H1 (cell line): Measurements from ENCODE around the gene EPHA8. TPM values are rescaled to one million over a fixed set of nuclear protein-coding genes. Genes with fewer than 3 reads are reported as not detected.

Experiments
- CTCF ChIA-PET: fragments of 300-600 bp; sonication (Branson Sonifier 250); formaldehyde crosslinking; loops from one replicate; lab custom pipeline; 2021; ENCODE audit not compliant: partially characterized antibody; lab: Charles Lee
- POLR2A ChIA-PET: fragments of 300-600 bp; sonication (Branson Sonifier 250); formaldehyde crosslinking; loops from one replicate; lab custom pipeline; 2021; ENCODE audit warnings: inconsistent platforms; ENCODE audit not compliant: partially characterized antibody; lab: Charles Lee
- DNase-seq, 2 experiments: peaks; one replicate each; pipeline versions ENCODE4 v3.0.0 to v3.0.0-alpha.2; 2010 to 2022; ENCODE audit warnings: low spot score in 2 of 2, low read depth in 1 of 2, mixed read lengths in 1 of 2
- FAIRE-seq: peaks from 2 replicates; lab custom pipeline; 2011; peaks lifted over from hg19 to GRCh38; lab: Jason Lieb, UNC
- H2AFZ ChIP-seq: 2 replicates; pipeline ENCODE4 v1.8.1; 2012; ENCODE audit warnings: low read length, inconsistent platforms
- H2AK5ac ChIP-seq: 2 replicates; pipeline ENCODE4 v1.6.1; 2013; ENCODE audit warnings: low read depth, low read length
- H2BK120ac ChIP-seq: replicated peaks from 2 replicates; pipeline ENCODE3; 2013; ENCODE audit warnings: low read depth, low read length, inconsistent platforms
- H2BK12ac ChIP-seq: 2 replicates; pipeline ENCODE4 v1.6.1; 2013; ENCODE audit warnings: low read depth, low read length
- H2BK15ac ChIP-seq: 2 replicates; pipeline ENCODE4 v1.6.1; 2013; ENCODE audit warnings: low read length
- H2BK20ac ChIP-seq: 2 replicates; pipeline ENCODE4 v1.6.1; 2013; ENCODE audit warnings: low read length
- H2BK5ac ChIP-seq: 2 replicates; pipeline ENCODE4 v1.6.1; 2013; ENCODE audit warnings: low read depth, low read length
- H3K14ac ChIP-seq: 2 replicates; pipeline ENCODE4 v1.6.1; 2013; ENCODE audit warnings: inconsistent platforms; ENCODE audit not compliant: insufficient read length
- H3K18ac ChIP-seq: 2 replicates; pipeline ENCODE4 v1.6.1; 2013; ENCODE audit warnings: low read length; ENCODE audit errors: extremely low read depth
- H3K23ac ChIP-seq: 2 replicates; pipeline ENCODE4 v1.6.1; 2013; ENCODE audit warnings: inconsistent platforms; ENCODE audit not compliant: insufficient read length
- H3K23me2 ChIP-seq: 2 replicates; pipeline ENCODE4 v1.6.1; 2013; ENCODE audit warnings: low read depth, low read length
- H3K27ac ChIP-seq: 2 replicates; pipeline ENCODE4 v1.6.1; 2011; ENCODE audit warnings: low read depth, low read length, inconsistent platforms
- H3K27me3 ChIP-seq, 4 experiments: replicated peaks in 1 of 4; 1 replicate in 1 of 4; 2 replicates in 3 of 4; pipeline versions ENCODE4 v1.6.1 to v1.8.1; 2011 to 2013; ENCODE audit warnings: low read length in 3 of 4, mild to moderate bottlenecking in 3 of 4, inconsistent platforms in 2 of 4, mixed read lengths in 2 of 4, moderate library complexity in 1 of 4; ENCODE audit not compliant: control insufficient read depth in 3 of 4, insufficient read depth in 3 of 4; ENCODE audit errors: extremely low read depth in 1 of 4
- H3K36me3 ChIP-seq, 4 experiments: 2 replicates each; pipeline versions ENCODE4 v1.6.1 to v1.8.1; 2011 to 2013; ENCODE audit warnings: mild to moderate bottlenecking in 4 of 4, low read length in 3 of 4, moderate library complexity in 2 of 4, control low read depth in 1 of 4, inconsistent platforms in 1 of 4; ENCODE audit not compliant: insufficient read depth in 4 of 4, control insufficient read depth in 2 of 4
- H3K4ac ChIP-seq: replicated peaks from 2 replicates; pipeline ENCODE3; 2013; ENCODE audit warnings: low read length, low read depth, mixed read lengths, inconsistent platforms; ENCODE audit not compliant: insufficient read length
- H3K4me1 ChIP-seq, 4 experiments: replicated peaks in 1 of 4; 1 replicate in 1 of 4; 2 replicates in 3 of 4; pipeline versions ENCODE4 v1.6.1 to v1.8.1; 2011 to 2013; ENCODE audit warnings: low read length in 3 of 4, inconsistent platforms in 2 of 4, mixed read lengths in 1 of 4; ENCODE audit not compliant: insufficient read depth in 4 of 4, control insufficient read depth in 3 of 4
- H3K4me2 ChIP-seq, 2 experiments: 2 replicates each; pipeline versions ENCODE4 v1.6.1 to v1.8.1; 2011 to 2013; ENCODE audit warnings: low read depth in 2 of 2, low read length in 2 of 2, control low read depth in 1 of 2, inconsistent platforms in 1 of 2, mild to moderate bottlenecking in 1 of 2; ENCODE audit not compliant: insufficient read depth in 1 of 2
- H3K4me3 ChIP-seq, 4 experiments: fragments of 200-600, 300-600 bp in 1 of 4; sonication (generic), shearing (Covaris generic), sonication (Bioruptor Twin) in 1 of 4; 2 replicates each; pipeline versions ENCODE4 v1.5.1 to v1.8.1; 2011 to 2016; ENCODE audit warnings: low read length in 4 of 4, low read depth in 3 of 4, control low read depth in 2 of 4, inconsistent platforms in 2 of 4, mild to moderate bottlenecking in 2 of 4, mixed read lengths in 1 of 4, moderate library complexity in 1 of 4; ENCODE audit not compliant: insufficient read depth in 2 of 4; ENCODE audit errors: extremely low read depth in 1 of 4
- H3K56ac ChIP-seq: replicated peaks from 2 replicates; pipeline ENCODE3; 2013; ENCODE audit warnings: low read depth, mild to moderate bottlenecking, mixed read lengths, low read length, inconsistent platforms; ENCODE audit not compliant: insufficient read length
- H3K79me1 ChIP-seq: 2 replicates; pipeline ENCODE4 v1.6.1; 2013; ENCODE audit warnings: low read depth, low read length, control low read depth
- H3K79me2 ChIP-seq, 2 experiments: 2 replicates each; pipeline versions ENCODE4 v1.6.1 to v1.8.1; 2012 to 2013; ENCODE audit warnings: low read length in 2 of 2, mild to moderate bottlenecking in 2 of 2, inconsistent platforms in 1 of 2; ENCODE audit not compliant: insufficient read depth in 2 of 2, control insufficient read depth in 1 of 2
- H3K9ac ChIP-seq, 4 experiments: replicated peaks in 1 of 4; 1 replicate in 1 of 4; 2 replicates in 3 of 4; pipeline versions ENCODE4 v1.6.1 to v1.8.1; 2011 to 2013; ENCODE audit warnings: low read depth in 3 of 4, low read length in 3 of 4, control low read depth in 2 of 4, mild to moderate bottlenecking in 2 of 4, moderate library complexity in 2 of 4, inconsistent platforms in 1 of 4; ENCODE audit errors: extremely low read depth in 1 of 4
- H3K9me3 ChIP-seq, 2 experiments: 2 replicates each; pipeline versions ENCODE4 v1.6.1 to v1.8.1; 2012 to 2013; ENCODE audit warnings: mild to moderate bottlenecking in 2 of 2, moderate library complexity in 2 of 2, control low read depth in 1 of 2, inconsistent platforms in 1 of 2, low read depth in 1 of 2, low read length in 1 of 2, mixed read lengths in 1 of 2; ENCODE audit not compliant: insufficient read depth in 2 of 2
- H4K20me1 ChIP-seq, 2 experiments: replicated peaks in 1 of 2; 2 replicates each; pipeline versions ENCODE3 to v1.8.1; 2011 to 2013; ENCODE audit warnings: inconsistent platforms in 2 of 2, low read length in 2 of 2, mild to moderate bottlenecking in 1 of 2; ENCODE audit not compliant: insufficient read depth in 2 of 2, control insufficient read depth in 1 of 2
- H4K5ac ChIP-seq: 2 replicates; pipeline ENCODE4 v1.6.1; 2013; ENCODE audit warnings: low read length, low read depth, mixed read lengths, inconsistent platforms; ENCODE audit not compliant: insufficient read length
- H4K8ac ChIP-seq: 2 replicates; pipeline ENCODE4 v1.8.0; 2013; ENCODE audit warnings: mild to moderate bottlenecking, moderate library complexity, low read length, inconsistent platforms; ENCODE audit not compliant: insufficient read depth; ENCODE audit errors: extremely low read depth
- H4K91ac ChIP-seq: replicated peaks from 2 replicates; pipeline ENCODE3; 2013; ENCODE audit warnings: low read length, mixed read lengths, inconsistent platforms; ENCODE audit not compliant: insufficient read length
- BACH1 ChIP-seq: IDR thresholded peaks from 2 replicates; pipeline ENCODE4 v1.6.1; 2012; ENCODE audit warnings: low read length, improper control_type of control experiment
- CHD2 ChIP-seq: IDR thresholded peaks from 2 replicates; pipeline ENCODE4 v1.6.1; 2012; ENCODE audit warnings: low read length, improper control_type of control experiment
- GTF2F1 ChIP-seq: IDR thresholded peaks from 2 replicates; pipeline ENCODE4 v1.6.1; 2012; ENCODE audit warnings: low read depth, low read length, improper control_type of control experiment, borderline replicate concordance
- RNF2 ChIP-seq: fragments of 200-900, 300-1000 bp; sonication (generic); IDR thresholded peaks from 2 replicates; pipeline ENCODE4 v1.7.1; 2016; ENCODE audit warnings: borderline replicate concordance, low read depth, mild to moderate bottlenecking, antibody characterized with exemption, low read length; ENCODE audit not compliant: poor library complexity, severe bottlenecking; ENCODE audit errors: missing control alignments
- SAP30 ChIP-seq: fragments of 300-600 bp; sonication (generic); IDR thresholded peaks from 2 replicates; pipeline ENCODE4 v1.7.1; 2012; ENCODE audit warnings: low read length, moderate library complexity, mild to moderate bottlenecking, inconsistent platforms; ENCODE audit not compliant: insufficient read depth, insufficient replicate concordance
- SP1 ChIP-seq: IDR thresholded peaks from 2 replicates; pipeline ENCODE4 v1.6.1; 2011; ENCODE audit warnings: low read depth, low read length
- SP4 ChIP-seq: IDR thresholded peaks from 2 replicates; pipeline ENCODE4 v1.6.1; 2012; ENCODE audit warnings: low read length, inconsistent platforms
- SUZ12 ChIP-seq: fragments of 200-600 bp; sonication (generic); IDR thresholded peaks from 2 replicates; pipeline ENCODE4 v1.6.1; 2012; ENCODE audit warnings: mild to moderate bottlenecking, inconsistent platforms, low read length, moderate library complexity, mixed read lengths
- WGBS, 2 experiments: shearing (Covaris generic) in 1 of 2; methylation state at CpG; one replicate each; pipeline versions ENCODE4 v1.1.6 to v1.1.7; 2013 to 2015; ENCODE audit warnings: low lambda C conversion rate in 2 of 2, mixed read lengths in 2 of 2, inconsistent platforms in 1 of 2, low coverage in 1 of 2, missing lambda C conversion rate in 1 of 2; ENCODE audit not compliant: insufficient replicate concordance in 2 of 2, insufficient coverage in 1 of 2, insufficient read length in 1 of 2; ENCODE audit errors: extremely low coverage in 1 of 2, missing lambda C conversion rate in 1 of 2; 5-methylcytosine and 5-hydroxymethylcytosine counted together
- polyA plus RNA-seq, 7 experiments: library from polyadenylated mRNA; depleted of rRNA in 3 of 7; stranded (reverse) in 5 of 7; unstranded in 2 of 7; fragments of >200 nt in 5 of 7; fragments of 200-250 nt in 2 of 7; gene quantifications; 1 replicate in 5 of 7; 2 replicates in 1 of 7; 4 replicates in 1 of 7; pipeline versions ENCODE4 v1.2.1 to v1.2.3, GENCODE V29; 2011 to 2013; ENCODE audit warnings: missing spikeins in 2 of 7, mixed read lengths in 2 of 7
- total RNA-seq: library from RNA; stranded (reverse); fragmentation: NEBNext Ultra II Directional; extraction: Animal tissue kit (Norgen Biotek cat#: 25700); gene quantifications from 2 replicates; pipeline ENCODE4 v1.2.1, GENCODE V29; 2021
- TF ChIP-seq, protein P1 (sequence below): IDR thresholded peaks from 2 replicates; pipeline ENCODE4 v1.6.1; 2012; ENCODE audit warnings: inconsistent platforms
- TF ChIP-seq, protein P2 (sequence below): IDR thresholded peaks from 2 replicates; pipeline ENCODE4 v1.6.1; 2012; ENCODE audit warnings: low read length, inconsistent platforms

The EPHA8 gene
- total and polyA plus RNA-seq, 2 of the 8 experiments (the other 6 are each of a cell fraction or from before 2014, with no cell fraction given), result 4.0 to 8.4 TPM

DNA sequence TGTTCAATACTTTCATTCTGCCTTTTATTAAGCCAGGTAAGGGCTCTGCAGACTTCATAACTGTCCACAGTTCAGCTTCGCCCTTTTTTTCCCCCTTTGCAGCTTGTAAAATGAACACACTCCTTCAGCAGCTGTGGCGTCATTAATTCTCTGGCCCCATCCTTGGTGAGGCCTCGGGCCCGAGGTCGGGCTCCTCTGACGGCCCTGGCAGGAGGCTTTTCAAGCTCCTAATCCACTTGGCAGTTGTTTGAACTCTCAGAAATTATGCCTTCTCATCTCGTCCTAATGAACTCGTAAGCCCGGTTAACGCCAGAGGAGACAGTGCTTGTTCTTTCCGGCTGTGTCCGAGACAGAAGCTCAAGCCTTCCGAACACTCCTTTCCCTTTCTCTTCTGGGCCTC, 18.1 kb upstream of the EPHA8 start:
- no peak for FAIRE-seq
- peaks cover 0 to 2% (median 0%) of the 10 kb centered on the region in 4 experiments; a peak in 1 of 7 replicates for H3K4me1 ChIP-seq
- CTCF ChIA-PET, result interaction anchor here (0.9 to 1.8 kb wide), 4 partner anchors 12 to 97 kb away, joined by 3 to 7 read pairs (median 3); no protein-coding TSS in a partner anchor

More for the DNA sequence above, 18.1 kb upstream of the EPHA8 start:
- Histone ChIP-seq H3K79me2 (no peaks in the 10 kb centered on the region), H3K4me3 (no peak overlapping the region), H4K8ac (no peak overlapping the region), H3K23me2 (peaks cover 1% of the 10 kb centered on the region; the same call in 1 of the 2 replicates), H2AK5ac (no peak overlapping the region), H2BK15ac (no peak overlapping the region), H2BK120ac (no peak overlapping the region), H2BK5ac (no peak overlapping the region), H3K18ac (no peak overlapping the region), H3K79me1 (no peaks in the 10 kb centered on the region), H2BK12ac (no peak overlapping the region), H3K36me3 (no peaks in the 10 kb centered on the region), H3K23ac (no peak overlapping the region), H3K27me3 (peaks cover 0 to 4% (median 1%) of the 10 kb centered on the region in 4 experiments; a peak in 1 of 7 replicates), H4K20me1 (no peaks in the 10 kb centered on the region), H3K14ac (no peak overlapping the region), H4K5ac (no peak overlapping the region), H3K9me3 (no peaks in the 10 kb centered on the region), H3K9ac (no peak overlapping the region), H3K4ac (no peak overlapping the region), H2BK20ac (no peak overlapping the region), H3K56ac (no peak overlapping the region), H2AFZ (no peak overlapping the region), H3K27ac (no peak overlapping the region), H3K4me2 (no peak overlapping the region), H4K91ac (no peak overlapping the region)
- 92% methylated on average over 13 of the region's 13 CpGs; no CpG with 5 or more reads in 1 of the 2 experiments for WGBS, 2 experiments
- TF ChIP-seq SP4, result no peak
- TF ChIP-seq CHD2, result no peak
- TF ChIP-seq RNF2, result no peak
- TF ChIP-seq, protein P1, sequence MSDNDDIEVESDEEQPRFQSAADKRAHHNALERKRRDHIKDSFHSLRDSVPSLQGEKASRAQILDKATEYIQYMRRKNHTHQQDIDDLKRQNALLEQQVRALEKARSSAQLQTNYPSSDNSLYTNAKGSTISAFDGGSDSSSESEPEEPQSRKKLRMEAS, result no peak
- TF ChIP-seq, protein P2, sequence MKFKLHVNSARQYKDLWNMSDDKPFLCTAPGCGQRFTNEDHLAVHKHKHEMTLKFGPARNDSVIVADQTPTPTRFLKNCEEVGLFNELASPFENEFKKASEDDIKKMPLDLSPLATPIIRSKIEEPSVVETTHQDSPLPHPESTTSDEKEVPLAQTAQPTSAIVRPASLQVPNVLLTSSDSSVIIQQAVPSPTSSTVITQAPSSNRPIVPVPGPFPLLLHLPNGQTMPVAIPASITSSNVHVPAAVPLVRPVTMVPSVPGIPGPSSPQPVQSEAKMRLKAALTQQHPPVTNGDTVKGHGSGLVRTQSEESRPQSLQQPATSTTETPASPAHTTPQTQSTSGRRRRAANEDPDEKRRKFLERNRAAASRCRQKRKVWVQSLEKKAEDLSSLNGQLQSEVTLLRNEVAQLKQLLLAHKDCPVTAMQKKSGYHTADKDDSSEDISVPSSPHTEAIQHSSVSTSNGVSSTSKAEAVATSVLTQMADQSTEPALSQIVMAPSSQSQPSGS, result no peak
- TF ChIP-seq GTF2F1, result no peak
- no peak for TF ChIP-seq BACH1
- no peak for TF ChIP-seq SUZ12
- TF ChIP-seq SAP30, result no peak
- TF ChIP-seq SP1, result no peak
- POLR2A ChIA-PET, result interaction anchor here (0.9 kb wide), 1 partner anchor 13 kb away, joined by 5 read pairs; no protein-coding TSS in a partner anchor
- DNase-seq, result no peak
